ENCODE measurements around the gene PPP4R2. TPM values are rescaled to one million over a fixed set of nuclear protein-coding genes. Genes with fewer than 3 reads are reported as not detected.
A peak's percentile ranks its signal among the peaks of the same experiment; 100 is the strongest.

Gene PPP4R2, protein sequence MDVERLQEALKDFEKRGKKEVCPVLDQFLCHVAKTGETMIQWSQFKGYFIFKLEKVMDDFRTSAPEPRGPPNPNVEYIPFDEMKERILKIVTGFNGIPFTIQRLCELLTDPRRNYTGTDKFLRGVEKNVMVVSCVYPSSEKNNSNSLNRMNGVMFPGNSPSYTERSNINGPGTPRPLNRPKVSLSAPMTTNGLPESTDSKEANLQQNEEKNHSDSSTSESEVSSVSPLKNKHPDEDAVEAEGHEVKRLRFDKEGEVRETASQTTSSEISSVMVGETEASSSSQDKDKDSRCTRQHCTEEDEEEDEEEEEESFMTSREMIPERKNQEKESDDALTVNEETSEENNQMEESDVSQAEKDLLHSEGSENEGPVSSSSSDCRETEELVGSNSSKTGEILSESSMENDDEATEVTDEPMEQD
- 10 to 100 TPM; 53.3 to 70.6 (median 61.3) TPM for total RNA-seq
- 74.3 TPM for total RNA-seq (2013)
- total RNA-seq: 81.7 to 276 (median 112) reads per million in 29 experiments

DNA sequence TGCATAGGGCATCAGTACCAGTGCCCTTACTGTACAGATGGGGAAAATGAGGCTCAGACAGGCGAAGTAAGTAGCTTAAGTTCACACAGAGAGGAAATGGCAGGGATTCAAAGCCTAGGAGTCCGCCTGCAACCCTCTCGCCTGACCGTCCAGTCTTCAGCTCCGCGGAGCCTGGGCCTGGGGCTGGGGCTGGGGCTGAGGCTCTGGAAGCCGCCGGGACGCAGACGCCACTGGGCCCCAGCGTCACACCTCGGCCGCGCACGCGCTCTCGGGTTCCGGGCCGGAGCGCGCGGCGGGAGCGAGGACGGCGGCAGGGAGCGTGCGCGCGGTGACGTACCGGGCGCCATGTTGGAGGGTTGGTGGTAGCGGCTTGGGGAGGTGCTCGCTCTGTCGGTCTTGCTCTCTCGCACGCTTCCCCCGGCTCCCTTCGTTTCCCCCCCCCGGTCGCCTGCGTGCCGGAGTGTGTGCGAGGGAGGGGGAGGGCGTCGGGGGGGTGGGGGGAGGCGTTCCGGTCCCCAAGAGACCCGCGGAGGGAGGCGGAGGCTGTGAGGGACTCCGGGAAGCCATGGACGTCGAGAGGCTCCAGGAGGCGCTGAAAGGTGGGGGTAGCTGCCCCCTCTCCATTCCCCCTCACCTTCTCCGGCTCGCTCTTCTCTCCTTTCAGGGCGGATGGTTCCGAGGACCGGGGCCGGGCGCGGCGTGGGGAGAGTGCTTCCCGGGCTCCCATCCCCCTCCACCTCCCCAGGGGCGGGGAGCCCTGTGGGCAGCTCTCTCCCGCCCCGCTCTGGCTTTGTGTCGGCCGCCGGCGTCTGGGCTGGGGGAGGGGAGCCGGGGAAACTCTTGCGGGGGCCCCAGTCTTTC is at the start of gene PPP4R2:
Gene PPP4R2, plus strand, starts transcription at position 339 of the 861 bp plus-strand sequence. Its CDS starts 227 bp downstream, at position 566.
- CTCF ChIA-PET: interaction anchor here (0.6 to 5.2 kb wide), 4 partner anchors 13 to 145 kb away, joined by 3 to 30 read pairs (median 4); no protein-coding TSS in a partner anchor
- peak; percentile 89 to 90 (median 90) for ATAC-seq (replicated peaks in 1 of 4)
- H3K4me3 ChIP-seq (ENCODE audit: control insufficient read depth in 1 of 2, extremely low read depth in 1 of 2, low read length in 1 of 2): peak within 1 kb of the TSS; percentile 82 to 87
- no peaks in the 10 kb centered on the region for H3K9me3 ChIP-seq
- WGBS (ENCODE audit: insufficient coverage): 4% methylated on average over 21 of the region's 75 CpGs
- POLR2A ChIA-PET: interaction anchor here in 1 of 2 donors (0.7 kb wide), 1 partner anchor 119 kb away, joined by 4 read pairs; no protein-coding TSS in a partner anchor
- DNase-seq: peak; percentile 86 to 97 (median 92)
- Mint-ChIP-seq H3K27ac (peak within 1 kb of the TSS; percentile 84 to 89), H3K27me3 (no peaks in the 10 kb centered on the region), H3K4me3 (peak within 1 kb of the TSS; percentile 83 to 89 (median 88)), H3K36me3 (peaks cover 18% of the 10 kb centered on the region), H3K9me3 (no peaks in the 10 kb centered on the region), H3K4me1 (peaks cover 40 to 46% (median 45%) of the 10 kb centered on the region in 3 donors)
- peak within 1 kb of the TSS; percentile 85 for H3K27ac ChIP-seq (ENCODE audit: low read length)
- H3K36me3 ChIP-seq (ENCODE audit: control insufficient read depth in 2 of 2, extremely low read depth in 1 of 2, insufficient read depth in 1 of 2, low read length in 1 of 2): peaks cover 0 to 13% of the 10 kb centered on the region in 2 donors
- no peaks in the 10 kb centered on the region for H3K27me3 ChIP-seq (replicated peaks in 1 of 2; ENCODE audit: control insufficient read depth in 2 of 2, extremely low read depth in 1 of 2, insufficient read depth in 2 of 2, low read length in 1 of 2)
- H3K4me1 ChIP-seq (ENCODE audit: control insufficient read depth in 1 of 2, extremely low read depth in 1 of 2, insufficient read depth in 2 of 2, low read length in 2 of 2): peaks cover 24 to 35% of the 10 kb centered on the region in 2 experiments

DNA sequence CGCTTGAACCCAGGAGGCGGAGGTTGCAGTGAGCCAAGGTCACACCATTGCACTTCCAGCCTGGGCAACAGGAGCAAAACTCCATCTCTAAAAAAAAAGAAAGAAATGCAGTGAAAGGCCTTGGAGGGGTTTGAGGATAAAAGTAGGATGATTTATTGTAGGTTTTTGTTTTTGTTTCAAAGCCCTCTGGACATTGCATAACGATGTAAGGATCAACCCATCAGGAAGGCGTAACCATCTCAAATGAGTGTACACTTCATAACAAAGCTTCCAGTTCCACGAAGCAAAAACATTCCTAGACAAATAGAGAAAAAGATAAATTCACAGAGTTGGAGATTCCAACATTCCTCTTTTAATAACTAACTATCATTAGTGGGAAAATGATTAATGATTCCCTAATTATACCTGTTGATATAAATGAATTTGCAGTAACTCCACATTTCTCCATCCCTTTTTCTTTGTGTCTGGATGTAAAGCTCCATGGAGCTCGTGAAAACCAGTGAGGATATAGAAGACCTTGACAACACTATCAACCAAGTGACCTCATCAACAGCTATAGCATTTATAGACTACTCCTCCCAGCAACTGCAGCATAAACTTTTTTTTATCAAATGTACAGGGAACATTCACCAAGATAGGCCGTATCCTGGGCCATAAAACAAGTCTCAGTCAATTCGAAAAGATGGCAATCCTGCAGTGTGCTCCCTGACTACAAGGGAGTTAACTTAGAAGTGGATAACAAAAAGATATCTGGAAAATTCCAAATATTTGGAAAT is 48.7 kb upstream of the PPP4R2 start:
- Histone ChIP-seq H3K9me3 (no peaks in the 10 kb centered on the region), H3K4me1 (ENCODE audit: control insufficient read depth in 1 of 2, extremely low read depth in 1 of 2, insufficient read depth in 2 of 2, low read length in 2 of 2) (peaks cover 3 to 11% of the 10 kb centered on the region in 2 experiments), H3K36me3 (ENCODE audit: control insufficient read depth in 2 of 2, extremely low read depth in 1 of 2, insufficient read depth in 1 of 2, low read length in 1 of 2) (no peaks in the 10 kb centered on the region), H3K27me3 (replicated peaks in 1 of 2; ENCODE audit: control insufficient read depth in 2 of 2, extremely low read depth in 1 of 2, insufficient read depth in 2 of 2, low read length in 1 of 2) (no peaks in the 10 kb centered on the region), H3K4me3 (ENCODE audit: control insufficient read depth in 1 of 2, extremely low read depth in 1 of 2, low read length in 1 of 2) (no peak overlapping the region), H3K27ac (ENCODE audit: low read length) (no peak overlapping the region)
- peaks cover 11 to 15% (median 14%) of the 10 kb centered on the region in 3 donors for H3K4me1 Mint-ChIP-seq
- ATAC-seq (replicated peaks in 1 of 4) (no peak), DNase-seq (no peak)
- H3K4me3 Mint-ChIP-seq: no peak overlapping the region
- H3K27ac Mint-ChIP-seq: no peak overlapping the region
- no peaks in the 10 kb centered on the region for H3K9me3 Mint-ChIP-seq
- no peaks in the 10 kb centered on the region for H3K36me3 Mint-ChIP-seq
- H3K27me3 Mint-ChIP-seq: no peaks in the 10 kb centered on the region
- POLR2A ChIA-PET: no interaction called here
- 83% methylated on average over 1 of the region's 8 CpGs for WGBS (ENCODE audit: insufficient coverage)
- CTCF ChIA-PET: interaction anchor here (0.6 to 1.6 kb wide), 5 partner anchors 12 to 109 kb away, joined by 3 to 6 read pairs (median 4); no protein-coding TSS in a partner anchor

DNA sequence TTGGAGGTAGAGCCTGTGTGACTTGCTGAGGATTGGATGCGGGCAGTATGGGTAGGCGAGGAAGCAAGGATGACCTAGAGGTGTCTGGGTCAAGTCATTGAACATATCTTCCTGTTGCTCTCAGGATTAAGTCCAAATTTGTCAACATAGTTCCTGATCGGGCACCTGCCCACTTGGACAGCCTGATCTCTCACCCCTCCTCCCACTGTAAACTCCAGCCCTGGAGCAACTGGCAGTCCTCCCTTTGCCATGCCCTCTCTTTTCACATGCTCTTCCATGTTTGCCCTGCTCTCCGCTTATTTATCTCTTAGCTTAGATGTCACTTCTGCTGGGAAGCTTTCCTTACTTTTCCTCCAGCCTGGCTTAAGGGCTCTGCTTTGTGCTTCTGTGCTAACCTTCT is 47.6 kb upstream of the PPP4R2 start:
- H3K4me3 ChIP-seq (ENCODE audit: control insufficient read depth in 1 of 2, extremely low read depth in 1 of 2, low read length in 1 of 2): no peak overlapping the region
- H3K4me3 Mint-ChIP-seq: no peak overlapping the region
- peaks cover 11 to 15% (median 14%) of the 10 kb centered on the region in 3 donors for H3K4me1 Mint-ChIP-seq
- WGBS (ENCODE audit: insufficient coverage): 98% methylated on average over 4 of the region's 4 CpGs
- peaks cover 3 to 11% of the 10 kb centered on the region in 2 experiments for H3K4me1 ChIP-seq (ENCODE audit: control insufficient read depth in 1 of 2, extremely low read depth in 1 of 2, insufficient read depth in 2 of 2, low read length in 2 of 2)
- H3K9me3 Mint-ChIP-seq: no peaks in the 10 kb centered on the region
- no peaks in the 10 kb centered on the region for H3K27me3 Mint-ChIP-seq
- no peaks in the 10 kb centered on the region for H3K27me3 ChIP-seq (replicated peaks in 1 of 2; ENCODE audit: control insufficient read depth in 2 of 2, extremely low read depth in 1 of 2, insufficient read depth in 2 of 2, low read length in 1 of 2)
- H3K9me3 ChIP-seq: no peaks in the 10 kb centered on the region
- H3K36me3 ChIP-seq (ENCODE audit: control insufficient read depth in 2 of 2, extremely low read depth in 1 of 2, insufficient read depth in 1 of 2, low read length in 1 of 2): no peaks in the 10 kb centered on the region
- POLR2A ChIA-PET: interaction anchor here in 1 of 2 donors (0.6 kb wide), 1 partner anchor 14 kb away, joined by 3 read pairs; no protein-coding TSS in a partner anchor
- H3K27ac ChIP-seq (ENCODE audit: low read length): no peak overlapping the region
- no peak overlapping the region for H3K27ac Mint-ChIP-seq
- ATAC-seq (replicated peaks in 1 of 4) (no peak), DNase-seq (no peak)
- H3K36me3 Mint-ChIP-seq: no peaks in the 10 kb centered on the region
- CTCF ChIA-PET: interaction anchor here in 1 of 2 donors (0.5 kb wide), 1 partner anchor 48 kb away, joined by 3 read pairs; no protein-coding TSS in a partner anchor

DNA sequence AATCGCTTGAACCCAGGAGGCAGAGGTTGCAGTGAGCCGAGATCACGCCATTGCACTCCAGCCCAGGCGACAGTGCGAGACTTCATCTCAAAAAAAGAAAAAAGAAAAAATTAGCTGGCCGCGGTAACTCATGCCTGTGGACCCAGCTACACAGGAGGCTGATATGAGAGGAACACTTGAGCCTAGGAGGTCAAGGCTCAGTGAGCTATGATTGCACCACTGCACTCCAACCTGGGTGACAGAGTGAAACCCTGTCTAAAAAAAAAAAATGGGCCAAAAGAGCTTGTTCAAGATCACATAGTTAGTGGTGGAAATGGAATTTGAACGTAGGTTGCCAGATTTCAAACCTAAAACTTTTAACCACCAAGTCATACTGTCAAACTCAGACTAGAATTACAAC is 46.2 kb upstream of the PPP4R2 start:
- H3K27me3 Mint-ChIP-seq: no peaks in the 10 kb centered on the region
- H3K4me3 ChIP-seq (ENCODE audit: control insufficient read depth in 1 of 2, extremely low read depth in 1 of 2, low read length in 1 of 2): no peak overlapping the region
- H3K27me3 ChIP-seq (replicated peaks in 1 of 2; ENCODE audit: control insufficient read depth in 2 of 2, extremely low read depth in 1 of 2, insufficient read depth in 2 of 2, low read length in 1 of 2): no peaks in the 10 kb centered on the region
- no peak overlapping the region for H3K27ac Mint-ChIP-seq
- no peaks in the 10 kb centered on the region for H3K36me3 ChIP-seq (ENCODE audit: control insufficient read depth in 2 of 2, extremely low read depth in 1 of 2, insufficient read depth in 1 of 2, low read length in 1 of 2)
- H3K36me3 Mint-ChIP-seq: no peaks in the 10 kb centered on the region
- no peak for ATAC-seq (replicated peaks in 1 of 4)
- H3K4me1 Mint-ChIP-seq: peaks cover 11 to 15% (median 14%) of the 10 kb centered on the region in 3 donors
- WGBS (ENCODE audit: insufficient coverage): 94% methylated on average over 5 of the region's 8 CpGs
- ChIA-PET POLR2A (interaction anchor here in 1 of 2 donors (0.6 kb wide), 1 partner anchor 39 kb away, joined by 8 read pairs; no protein-coding TSS in a partner anchor), CTCF (no interaction called here)
- no peaks in the 10 kb centered on the region for H3K9me3 ChIP-seq
- H3K4me3 Mint-ChIP-seq: no peak overlapping the region
- H3K4me1 ChIP-seq (ENCODE audit: control insufficient read depth in 1 of 2, extremely low read depth in 1 of 2, insufficient read depth in 2 of 2, low read length in 2 of 2): peaks cover 3 to 11% of the 10 kb centered on the region in 2 experiments
- no peak overlapping the region for H3K27ac ChIP-seq (ENCODE audit: low read length)
- no peak for DNase-seq
- H3K9me3 Mint-ChIP-seq: no peaks in the 10 kb centered on the region

DNA sequence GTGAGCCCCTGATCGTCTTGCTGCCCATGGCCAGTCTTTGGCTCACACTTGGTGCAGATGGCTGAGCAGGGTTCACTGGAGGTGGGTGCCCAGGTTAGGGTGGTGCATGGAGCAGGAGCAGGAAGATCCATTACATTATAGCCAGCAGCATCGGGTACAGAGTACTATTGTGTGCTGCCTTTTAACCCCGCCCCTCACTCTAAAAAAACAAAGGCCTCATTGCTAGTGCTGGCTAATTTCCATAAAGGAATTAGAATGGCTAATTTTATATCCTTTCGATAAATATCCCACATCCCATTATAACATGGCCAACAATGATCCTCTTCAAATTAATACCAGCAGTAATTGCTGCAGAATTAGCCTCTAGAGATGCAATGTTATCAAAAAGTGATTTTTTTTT is 45.8 kb upstream of the PPP4R2 start:
- no peak overlapping the region for H3K4me3 ChIP-seq (ENCODE audit: control insufficient read depth in 1 of 2, extremely low read depth in 1 of 2, low read length in 1 of 2)
- ATAC-seq (replicated peaks in 1 of 4): no peak
- Mint-ChIP-seq H3K36me3 (no peaks in the 10 kb centered on the region), H3K27me3 (no peaks in the 10 kb centered on the region), H3K4me1 (peaks cover 11 to 15% (median 14%) of the 10 kb centered on the region in 3 donors), H3K9me3 (no peaks in the 10 kb centered on the region), H3K4me3 (no peak overlapping the region), H3K27ac (no peak overlapping the region)
- POLR2A ChIA-PET: interaction anchor here in 1 of 2 donors (0.6 kb wide), 1 partner anchor 39 kb away, joined by 8 read pairs; no protein-coding TSS in a partner anchor
- no peaks in the 10 kb centered on the region for H3K36me3 ChIP-seq (ENCODE audit: control insufficient read depth in 2 of 2, extremely low read depth in 1 of 2, insufficient read depth in 1 of 2, low read length in 1 of 2)
- no peaks in the 10 kb centered on the region for H3K9me3 ChIP-seq
- no peak for DNase-seq
- CTCF ChIA-PET: no interaction called here
- peaks cover 3 to 11% of the 10 kb centered on the region in 2 experiments for H3K4me1 ChIP-seq (ENCODE audit: control insufficient read depth in 1 of 2, extremely low read depth in 1 of 2, insufficient read depth in 2 of 2, low read length in 2 of 2)
- 75% methylated on average over 1 of the region's 4 CpGs for WGBS (ENCODE audit: insufficient coverage)
- H3K27me3 ChIP-seq (replicated peaks in 1 of 2; ENCODE audit: control insufficient read depth in 2 of 2, extremely low read depth in 1 of 2, insufficient read depth in 2 of 2, low read length in 1 of 2): no peaks in the 10 kb centered on the region
- H3K27ac ChIP-seq (ENCODE audit: low read length): no peak overlapping the region

Data from T-cell (primary cell).